GM19351 (cell line): ENCODE measurements around the gene BTBD9.
"Not testable (repeated sequence)": the region's sequence is repeated elsewhere in the genome, so short reads cannot be mapped to it uniquely, and the experiment has no call there.

Experiments
- ATAC-seq: cut with Tn5 transposase; IDR thresholded peaks from one replicate; pipeline ENCODE4 v1.9.1; 2021; ENCODE audit warnings: mild to moderate bottlenecking, moderate library complexity; ENCODE audit not compliant: unreplicated experiment

Gene BTBD9

DNA sequence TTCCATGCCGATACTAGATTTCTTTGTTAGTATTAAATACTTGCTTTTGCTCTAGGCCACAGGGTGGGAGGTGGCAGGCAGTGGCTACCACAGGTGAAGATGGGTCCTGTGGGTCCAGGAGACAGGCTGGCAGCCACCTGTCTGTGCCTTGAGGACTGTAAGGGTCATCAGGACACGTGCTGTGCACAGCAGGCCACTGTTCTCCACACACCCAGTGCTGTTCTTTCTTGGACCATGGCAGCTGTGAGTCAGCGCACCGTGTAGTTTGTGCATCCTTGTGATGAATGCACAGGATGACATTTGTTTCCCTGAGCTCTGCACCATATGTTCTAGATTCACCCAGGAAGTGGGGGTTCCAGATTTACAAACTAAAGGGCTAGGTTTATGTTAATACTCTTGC, 503.2 kb downstream of the BTBD9 start:
- ATAC-seq: no peak

DNA sequence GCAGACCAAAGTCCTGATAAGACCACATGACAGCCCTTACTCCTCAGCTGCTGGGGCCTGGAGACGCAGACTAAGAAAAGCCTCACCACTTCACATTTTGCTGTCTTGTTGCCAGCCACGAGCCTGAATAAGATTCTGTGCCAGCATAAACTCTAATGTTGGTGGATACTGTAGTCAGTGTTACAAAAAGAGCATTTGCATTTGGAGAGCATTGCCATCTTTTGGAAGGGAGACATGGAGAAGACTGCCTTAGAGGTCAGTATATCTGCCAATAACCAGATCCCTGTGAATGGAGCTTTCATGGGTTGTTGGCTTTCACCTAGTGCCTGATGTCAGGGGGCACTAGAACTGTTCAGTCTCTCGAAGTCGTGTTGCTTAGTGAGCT, 505.0 kb downstream of the BTBD9 start:
- ATAC-seq: no peak

- ATAC-seq: no peak
Observed at GRCh38 chr6:38133932-38134703, 505.6 kb downstream of the BTBD9 start.

DNA sequence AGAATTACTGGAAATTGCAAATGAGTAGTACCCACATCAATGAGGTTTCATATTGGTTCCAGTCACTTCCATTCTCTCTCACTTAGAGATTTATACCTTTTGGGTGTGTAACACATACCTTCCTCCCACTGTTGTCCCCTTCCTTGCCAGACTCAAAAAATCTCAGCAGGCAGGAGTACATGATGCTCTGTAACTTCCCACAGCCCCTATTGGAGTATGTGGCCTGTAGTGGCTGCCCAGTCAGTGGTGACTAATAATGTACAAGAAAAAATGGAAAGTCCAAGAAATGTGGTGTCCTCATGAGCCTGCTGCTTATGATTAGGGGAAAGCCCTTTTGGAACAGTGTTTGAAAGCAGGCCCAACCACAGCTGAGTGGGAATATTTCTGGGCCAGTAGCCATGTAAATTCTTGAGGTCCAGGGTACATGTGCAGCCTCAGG, 508.2 kb downstream of the BTBD9 start:
- ATAC-seq: no peak

DNA sequence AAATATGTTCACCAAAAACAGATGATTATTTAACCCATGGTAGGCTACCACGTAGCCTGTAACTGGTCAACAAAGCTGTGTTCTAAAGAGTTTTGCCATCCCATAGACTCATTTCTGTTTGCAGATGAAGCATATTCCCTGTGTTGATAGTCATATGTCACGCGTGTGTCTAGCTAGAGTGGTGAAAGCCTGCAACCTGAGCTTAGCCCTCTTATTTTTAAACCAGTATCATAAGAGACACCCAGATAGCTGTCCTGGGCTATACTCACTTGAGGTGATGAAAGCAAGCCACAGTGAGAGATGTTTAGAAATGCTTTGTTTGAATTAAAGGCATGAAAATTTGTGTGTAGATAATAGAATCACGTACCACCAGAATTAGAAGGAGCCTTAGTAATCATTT, 512.4 kb downstream of the BTBD9 start:
- ATAC-seq: no peak

GRCh38 chr6:38124224-38124926, 515.4 kb downstream of the BTBD9 start:
- not testable (repeated sequence) for ATAC-seq

DNA sequence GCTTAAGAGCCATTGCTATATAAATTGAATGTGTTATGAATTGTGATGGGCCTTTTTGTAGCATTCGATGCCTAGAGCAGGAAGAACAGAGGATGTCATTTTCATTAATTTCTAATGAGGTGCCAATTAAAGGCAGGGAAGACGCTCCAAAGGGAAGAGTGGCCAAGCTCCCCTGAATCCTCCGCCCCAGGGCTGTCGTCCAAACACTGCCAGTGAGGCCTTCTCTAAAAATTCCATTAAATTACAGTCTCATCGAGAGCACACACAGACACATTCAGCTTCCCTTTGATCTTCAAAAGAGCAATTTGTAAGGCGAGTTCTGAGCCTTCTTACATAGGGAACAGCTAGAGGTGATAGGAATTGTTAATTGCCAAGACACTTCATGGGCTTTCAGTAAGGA, 520.2 kb downstream of the BTBD9 start:
- no peak for ATAC-seq

DNA sequence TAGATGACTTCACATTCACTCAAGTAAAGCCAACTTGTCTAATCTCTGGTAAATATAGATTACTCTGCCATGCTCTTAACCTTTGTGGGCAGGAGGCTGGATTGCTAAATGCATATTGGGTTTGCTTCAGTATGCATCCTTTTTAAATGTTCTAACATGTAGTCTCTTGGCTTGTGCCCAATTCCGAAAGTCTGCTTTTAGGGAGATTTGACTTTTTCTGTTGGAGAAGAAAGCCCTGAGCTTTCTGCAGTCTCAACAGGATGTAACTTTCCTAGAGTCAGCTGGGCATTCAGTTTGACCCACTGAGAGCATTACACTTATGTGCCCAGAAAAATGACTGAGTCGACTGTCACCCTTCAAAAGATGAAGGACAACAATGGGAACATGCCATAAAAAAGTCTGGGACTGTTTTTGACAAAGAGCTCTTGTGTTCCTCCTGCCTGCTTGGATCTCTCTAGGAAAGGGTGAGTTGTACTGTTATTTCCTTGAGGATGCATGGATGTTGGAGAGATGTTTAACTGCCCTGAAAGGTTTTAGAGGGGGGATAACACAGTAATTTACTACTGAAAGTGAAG, 520.9 kb downstream of the BTBD9 start:
- ATAC-seq: no peak
